Mesenchymal stem cell (in vitro differentiated cells and primary cell): ENCODE data around the gene EIF2D.

Experiments used
- DNase-seq: peaks from one replicate; pipeline ENCODE4 v3.0.0-alpha.2; 2013
- H2AFZ ChIP-seq: one replicate; pipeline ENCODE4 v1.6.1; 2013; ENCODE audit warnings: low read depth, mild to moderate bottlenecking, control low read depth, inconsistent platforms, low read length, moderate library complexity
- H2AK5ac ChIP-seq: 2 replicates; pipeline ENCODE4 v1.6.1; 2013; ENCODE audit warnings: low read length, moderate library complexity, mild to moderate bottlenecking, inconsistent platforms; ENCODE audit not compliant: severe bottlenecking
- H2BK120ac ChIP-seq: one replicate; pipeline ENCODE4 v1.6.1; 2013; ENCODE audit warnings: low read depth, mild to moderate bottlenecking, inconsistent platforms, low read length, moderate library complexity
- H2BK12ac ChIP-seq, 2 experiments: one replicate each; pipeline ENCODE4 v1.6.1; 2013; ENCODE audit warnings: inconsistent platforms in 2 of 2, low read length in 2 of 2, mild to moderate bottlenecking in 2 of 2, moderate library complexity in 2 of 2, control low read depth in 1 of 2
- H2BK15ac ChIP-seq: one replicate; pipeline ENCODE4 v1.6.1; 2013; ENCODE audit warnings: mild to moderate bottlenecking, low read depth, inconsistent platforms; ENCODE audit not compliant: poor library complexity, severe bottlenecking
- H2BK5ac ChIP-seq: 2 replicates; pipeline ENCODE4 v1.6.1; 2013; ENCODE audit warnings: low read depth, mild to moderate bottlenecking, low read length, control low read depth, inconsistent platforms; ENCODE audit not compliant: poor library complexity, severe bottlenecking
- H3K14ac ChIP-seq, 2 experiments: one replicate each; pipeline ENCODE4 v1.6.1; 2013; ENCODE audit warnings: inconsistent platforms in 2 of 2, low read length in 2 of 2, control low read depth in 1 of 2, mild to moderate bottlenecking in 1 of 2, moderate library complexity in 1 of 2
- H3K18ac ChIP-seq, 2 experiments: one replicate each; pipeline ENCODE4 v1.6.1; 2013; ENCODE audit warnings: inconsistent platforms in 2 of 2, low read length in 2 of 2, control low read depth in 1 of 2, low read depth in 1 of 2, mild to moderate bottlenecking in 1 of 2
- H3K23ac ChIP-seq, 2 experiments: one replicate each; pipeline ENCODE4 v1.6.1; 2013; ENCODE audit warnings: inconsistent platforms in 2 of 2, low read length in 2 of 2, mild to moderate bottlenecking in 2 of 2, moderate library complexity in 2 of 2, control low read depth in 1 of 2
- H3K27ac ChIP-seq: 2 replicates; pipeline ENCODE4 v1.5.1; 2013; ENCODE audit warnings: mild to moderate bottlenecking, moderate library complexity, low read length, control low read depth, inconsistent platforms; ENCODE audit not compliant: poor library complexity, severe bottlenecking
- H3K27me3 ChIP-seq, 2 experiments: 2 replicates each; pipeline versions ENCODE4 v1.6.1 to v1.7.0; 2013; ENCODE audit warnings: low read length in 2 of 2, mild to moderate bottlenecking in 2 of 2, moderate library complexity in 2 of 2, control low read depth in 1 of 2, inconsistent platforms in 1 of 2; ENCODE audit not compliant: control insufficient read depth in 1 of 2, insufficient read depth in 1 of 2
- H3K36me3 ChIP-seq, 2 experiments: 2 replicates each; pipeline versions ENCODE4 v1.6.1 to v1.7.0; 2013; ENCODE audit warnings: low read length in 2 of 2, control low read depth in 1 of 2, inconsistent platforms in 1 of 2, low read depth in 1 of 2, mild to moderate bottlenecking in 1 of 2; ENCODE audit not compliant: insufficient read depth in 2 of 2, control insufficient read depth in 1 of 2
- H3K4ac ChIP-seq, 2 experiments: one replicate each; pipeline ENCODE4 v1.6.1; 2013; ENCODE audit warnings: inconsistent platforms in 2 of 2, low read length in 2 of 2, mild to moderate bottlenecking in 2 of 2, moderate library complexity in 2 of 2, control low read depth in 1 of 2, low read depth in 1 of 2
- H3K4me1 ChIP-seq: 2 replicates; pipeline ENCODE4 v1.6.1; 2013; ENCODE audit warnings: low read depth, low read length, control low read depth; ENCODE audit not compliant: control insufficient read depth, insufficient read depth
- H3K4me2 ChIP-seq: 2 replicates; pipeline ENCODE4 v1.6.1; 2013; ENCODE audit warnings: low read length, mild to moderate bottlenecking, inconsistent platforms; ENCODE audit not compliant: poor library complexity, severe bottlenecking
- H3K4me3 ChIP-seq, 2 experiments: 2 replicates each; pipeline versions ENCODE4 v1.5.1 to v1.7.0; 2013; ENCODE audit warnings: low read length in 2 of 2, mild to moderate bottlenecking in 2 of 2, control low read depth in 1 of 2, low read depth in 1 of 2; ENCODE audit not compliant: insufficient read depth in 1 of 2
- H3K79me1 ChIP-seq: replicated peaks from 2 replicates; pipeline ENCODE4 v1.6.1; 2013; ENCODE audit warnings: mild to moderate bottlenecking, control low read depth, low read length, inconsistent platforms; ENCODE audit not compliant: poor library complexity, severe bottlenecking
- H3K9ac ChIP-seq: 2 replicates; pipeline ENCODE4 v1.7.0; 2013; ENCODE audit warnings: mild to moderate bottlenecking, low read length, moderate library complexity
- H3K9me3 ChIP-seq: 2 replicates; pipeline ENCODE4 v1.7.0; 2013; ENCODE audit warnings: mild to moderate bottlenecking, low read length; ENCODE audit not compliant: control insufficient read depth
- H4K8ac ChIP-seq: one replicate; pipeline ENCODE4 v1.6.1; 2013; ENCODE audit warnings: inconsistent platforms, mild to moderate bottlenecking, low read length, moderate library complexity
- H4K91ac ChIP-seq: one replicate; pipeline ENCODE4 v1.6.1; 2013; ENCODE audit warnings: mild to moderate bottlenecking, low read length, inconsistent platforms
- WGBS: methylation state at CpG from one replicate; pipeline ENCODE4 v1.1.7; 2013; ENCODE audit warnings: mixed read lengths; 5-methylcytosine and 5-hydroxymethylcytosine counted together

The EIF2D gene

GRCh38 chr1:206583707-206584648, 28.3 kb downstream of the EIF2D start:
- Histone ChIP-seq H3K4ac (no peak overlapping the region), H3K4me2 (no peak overlapping the region), H3K4me3 (no peak overlapping the region), H3K4me1 (peaks cover 6% of the 10 kb centered on the region), H3K27ac (no peak overlapping the region), H2BK120ac (no peak overlapping the region), H4K8ac (no peak overlapping the region), H2AK5ac (no peak overlapping the region), H3K27me3 (peaks cover 0 to 21% of the 10 kb centered on the region in 2 experiments), H3K36me3 (peaks cover 13 to 48% of the 10 kb centered on the region in 2 experiments), H3K79me1 (no peaks in the 10 kb centered on the region), H3K18ac (no peak overlapping the region), H4K91ac (no peak overlapping the region), H2BK15ac (no peak overlapping the region), H2BK12ac (no peak overlapping the region), H2BK5ac (no peak overlapping the region), H3K14ac (no peak overlapping the region), H3K9ac (no peak overlapping the region), H2AFZ (no peak overlapping the region), H3K9me3 (no peaks in the 10 kb centered on the region), H3K23ac (no peak overlapping the region)
- DNase-seq: peak; percentile 66
- 82% methylated on average over 16 of the region's 16 CpGs for WGBS

- Histone ChIP-seq H3K9ac (no peak overlapping the region), H3K36me3 (peaks cover 13 to 41% of the 10 kb centered on the region in 2 experiments), H3K4ac (no peak overlapping the region), H3K14ac (no peak overlapping the region), H2BK120ac (no peak overlapping the region), H3K79me1 (no peaks in the 10 kb centered on the region), H3K27ac (no peak overlapping the region), H3K4me2 (no peak overlapping the region), H4K8ac (no peak overlapping the region), H3K27me3 (peaks cover 0 to 26% of the 10 kb centered on the region in 2 experiments), H3K23ac (no peak overlapping the region), H3K18ac (no peak overlapping the region), H2BK15ac (no peak overlapping the region), H3K4me1 (peaks cover 4% of the 10 kb centered on the region), H2BK12ac (no peak overlapping the region), H3K9me3 (no peaks in the 10 kb centered on the region), H2AFZ (no peak overlapping the region), H2BK5ac (no peak overlapping the region), H4K91ac (no peak overlapping the region), H2AK5ac (no peak overlapping the region), H3K4me3 (no peak overlapping the region)
- WGBS: 80% methylated on average over 18 of the region's 18 CpGs
- DNase-seq: no peak
Observed at GRCh38 chr1:206582971-206583706, 29.1 kb downstream of the EIF2D start.

DNA sequence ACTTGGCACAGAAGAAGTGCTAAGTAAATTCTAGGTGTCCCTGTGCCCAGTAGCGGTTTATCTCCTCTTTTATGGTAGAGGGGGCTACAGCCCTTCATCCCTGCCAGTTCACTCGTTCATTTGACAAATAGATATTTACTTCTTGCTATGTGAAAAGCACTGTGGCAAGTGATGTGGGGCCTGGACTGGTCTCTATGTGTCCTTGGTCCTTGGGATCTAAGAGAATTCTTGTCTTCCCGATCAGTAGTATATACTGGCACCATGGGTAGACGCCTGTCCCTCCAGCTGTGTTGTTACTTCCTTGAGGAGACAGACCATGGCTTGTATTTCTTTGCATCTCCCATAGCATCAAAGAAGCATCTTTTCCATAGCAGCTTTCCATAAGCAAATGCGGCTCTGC, 29.7 kb downstream of the EIF2D start:
- Histone ChIP-seq H4K8ac (no peak overlapping the region), H2BK15ac (no peak overlapping the region), H3K14ac (no peak overlapping the region), H2AFZ (no peak overlapping the region), H3K79me1 (no peaks in the 10 kb centered on the region), H2AK5ac (no peak overlapping the region), H3K23ac (no peak overlapping the region), H3K4ac (no peak overlapping the region), H3K4me2 (no peak overlapping the region), H3K27ac (no peak overlapping the region), H3K18ac (no peak overlapping the region), H3K4me1 (peaks cover 1% of the 10 kb centered on the region), H3K9me3 (no peaks in the 10 kb centered on the region), H3K9ac (no peak overlapping the region), H3K27me3 (peaks cover 0 to 26% of the 10 kb centered on the region in 2 experiments), H4K91ac (no peak overlapping the region), H2BK12ac (no peak overlapping the region), H2BK5ac (no peak overlapping the region), H3K4me3 (no peak overlapping the region), H2BK120ac (no peak overlapping the region), H3K36me3 (peaks cover 8 to 35% of the 10 kb centered on the region in 2 experiments)
- 92% methylated on average over 4 of the region's 5 CpGs for WGBS
- no peak for DNase-seq

DNA sequence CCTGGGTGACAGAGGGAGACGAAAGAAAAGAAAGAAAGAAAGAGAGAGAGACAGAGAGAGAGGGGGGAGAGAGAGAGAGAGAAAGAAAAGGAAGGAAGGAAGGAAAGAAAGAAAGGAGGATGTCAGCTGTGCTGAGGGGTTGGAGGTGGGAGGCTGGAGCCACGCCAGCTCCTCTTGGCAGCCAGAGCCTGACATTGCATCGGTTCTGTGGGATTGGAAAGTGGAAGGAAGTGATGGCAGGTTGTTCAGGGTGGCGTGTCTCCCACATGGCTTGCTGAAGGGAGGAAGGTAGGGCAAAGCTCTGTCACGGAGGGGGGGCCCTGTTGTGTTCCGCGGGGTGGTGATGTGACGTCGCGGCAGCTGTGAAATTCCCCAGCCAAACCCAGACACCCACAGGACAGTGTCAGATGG, 30.7 kb downstream of the EIF2D start:
- no peak overlapping the region for H2BK120ac ChIP-seq
- no peaks in the 10 kb centered on the region for H3K9me3 ChIP-seq

More for the DNA sequence above, 30.7 kb downstream of the EIF2D start:
- Histone ChIP-seq H2AK5ac (no peak overlapping the region), H3K14ac (peak overlapping the region in 1 of 2 experiments; percentile 55), H3K27ac (no peak overlapping the region), H3K4me2 (no peak overlapping the region), H3K4me1 (peaks cover 1% of the 10 kb centered on the region), H3K9ac (no peak overlapping the region), H2AFZ (no peak overlapping the region), H3K18ac (no peak overlapping the region), H2BK12ac (no peak overlapping the region), H2BK15ac (no peak overlapping the region), H4K8ac (no peak overlapping the region), H4K91ac (no peak overlapping the region), H3K79me1 (no peaks in the 10 kb centered on the region), H3K4ac (no peak overlapping the region), H3K4me3 (no peak overlapping the region), H3K36me3 (peaks cover 6 to 25% of the 10 kb centered on the region in 2 experiments), H3K23ac (no peak overlapping the region), H3K27me3 (peaks cover 0 to 29% of the 10 kb centered on the region in 2 experiments), H2BK5ac (no peak overlapping the region)
- DNase-seq: no peak
- 88% methylated on average over 8 of the region's 10 CpGs for WGBS
